OCI-LY3 (cell line): Measurements from ENCODE around the gene CDX1.

Source experiments
- EZH2phosphoT487 ChIP-seq: fragments of 200-600 bp; shearing (Covaris generic); IDR thresholded peaks from 2 replicates; pipeline ENCODE4 v1.6.1; 2018; ENCODE audit warnings: antibody characterized with exemption, mixed run types, low read depth
- TF ChIP-seq, protein P1 (sequence below): fragments of 200-600, 300-600 bp; sonication (generic); IDR thresholded peaks from 2 replicates; pipeline ENCODE4 v1.5.1; 2014; ENCODE audit warnings: antibody characterized with exemption, low read length, low read depth

DNA sequence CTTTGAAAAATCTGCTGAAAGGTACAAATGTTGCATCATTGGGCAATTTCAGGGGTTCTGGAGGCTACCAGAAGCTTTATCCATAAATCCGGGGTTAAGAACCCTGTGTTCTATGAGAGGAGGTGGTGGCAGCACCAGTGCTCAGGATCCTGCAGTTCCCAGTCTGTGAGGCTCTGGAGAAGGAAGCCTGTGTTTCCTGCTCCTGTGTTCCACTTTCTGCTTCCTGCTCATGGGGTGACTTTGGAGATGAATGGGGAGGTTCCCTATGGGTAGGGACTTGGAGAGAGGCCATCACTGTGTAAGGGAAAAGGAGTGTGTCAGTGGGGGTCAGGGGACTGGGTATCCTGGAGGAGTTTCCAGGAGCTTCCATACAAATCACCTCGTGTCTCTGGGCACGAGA is 2.3 kb downstream of the CDX1 start:
- TF ChIP-seq, protein P1, sequence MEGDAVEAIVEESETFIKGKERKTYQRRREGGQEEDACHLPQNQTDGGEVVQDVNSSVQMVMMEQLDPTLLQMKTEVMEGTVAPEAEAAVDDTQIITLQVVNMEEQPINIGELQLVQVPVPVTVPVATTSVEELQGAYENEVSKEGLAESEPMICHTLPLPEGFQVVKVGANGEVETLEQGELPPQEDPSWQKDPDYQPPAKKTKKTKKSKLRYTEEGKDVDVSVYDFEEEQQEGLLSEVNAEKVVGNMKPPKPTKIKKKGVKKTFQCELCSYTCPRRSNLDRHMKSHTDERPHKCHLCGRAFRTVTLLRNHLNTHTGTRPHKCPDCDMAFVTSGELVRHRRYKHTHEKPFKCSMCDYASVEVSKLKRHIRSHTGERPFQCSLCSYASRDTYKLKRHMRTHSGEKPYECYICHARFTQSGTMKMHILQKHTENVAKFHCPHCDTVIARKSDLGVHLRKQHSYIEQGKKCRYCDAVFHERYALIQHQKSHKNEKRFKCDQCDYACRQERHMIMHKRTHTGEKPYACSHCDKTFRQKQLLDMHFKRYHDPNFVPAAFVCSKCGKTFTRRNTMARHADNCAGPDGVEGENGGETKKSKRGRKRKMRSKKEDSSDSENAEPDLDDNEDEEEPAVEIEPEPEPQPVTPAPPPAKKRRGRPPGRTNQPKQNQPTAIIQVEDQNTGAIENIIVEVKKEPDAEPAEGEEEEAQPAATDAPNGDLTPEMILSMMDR = no peak
- TF ChIP-seq EZH2phosphoT487 = no peak
